ENCODE data around the gene CASK.
"Not testable (repeated sequence)": the region's sequence is repeated elsewhere in the genome, so short reads cannot be mapped to it uniquely, and the experiment has no call there.

DNA sequence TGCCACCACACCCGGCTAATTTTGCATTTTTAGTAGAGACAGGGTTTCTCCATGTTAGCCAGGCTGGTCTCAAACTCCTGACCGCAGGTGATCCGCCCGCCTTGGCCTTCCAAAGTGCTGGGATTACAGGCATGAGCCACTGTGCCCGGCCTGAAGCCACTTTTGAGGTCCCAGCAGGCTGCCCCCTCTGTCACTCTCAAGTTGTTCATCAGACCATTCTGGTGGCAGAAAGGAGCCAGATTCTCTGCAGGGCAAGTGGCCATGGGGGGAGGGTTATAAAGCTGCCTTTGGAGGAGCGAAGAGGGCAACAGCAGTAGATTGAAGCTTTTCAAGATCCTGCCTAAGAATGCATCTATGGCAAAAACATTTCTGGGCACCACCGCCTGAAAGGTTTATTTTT, 410.5 kb downstream of the CASK start:
- TF ChIP-seq CTCF (IDR thresholded peaks at IDR 0.05); POLR2A (IDR thresholded peaks at IDR 0.05); POLR2AphosphoS5 (IDR thresholded peaks at IDR 0.05; ENCODE audit: insufficient read depth in 1 of 2, low read depth in 1 of 2): not testable (repeated sequence)
